ENCODE results near the gene APBA1. TPM values are rescaled to one million over a fixed set of nuclear protein-coding genes. Genes with fewer than 3 reads are reported as not detected.

Gene APBA1
- total RNA-seq, 1 experiment from 2014 or later = 0.53 TPM

- Histone ChIP-seq H3K36me3 (no peaks in the 10 kb centered on the region), H3K27ac (no peak overlapping the region), H3K27me3 (no peaks in the 10 kb centered on the region), H3K9me3 (replicated peaks) (no peaks in the 10 kb centered on the region), H3K4me1 (peaks cover 6% of the 10 kb centered on the region), H3K4me3 (peak overlapping the region; percentile 74)
- DNase-seq = no peak
Observed at GRCh38 chr9:69673311-69673640, 1.1 kb upstream of the APBA1 start.

GRCh38 chr9:69672596-69673310, 582 bp upstream of the APBA1 start:
- Histone ChIP-seq H3K36me3 (no peaks in the 10 kb centered on the region), H3K4me3 (peak overlapping the region; percentile 74), H3K4me1 (peaks cover 6% of the 10 kb centered on the region), H3K27me3 (no peaks in the 10 kb centered on the region), H3K9me3 (replicated peaks) (no peaks in the 10 kb centered on the region), H3K27ac (no peak overlapping the region)
- peak; percentile 90 to 92 for DNase-seq

- no peak overlapping the region for H3K27ac ChIP-seq
- no peaks in the 10 kb centered on the region for H3K36me3 ChIP-seq
- peak overlapping the region; percentile 74 for H3K4me3 ChIP-seq
- H3K9me3 ChIP-seq (replicated peaks) = no peaks in the 10 kb centered on the region
- DNase-seq = peak in 1 of 2 experiments; percentile 5
- peaks cover 6% of the 10 kb centered on the region for H3K4me1 ChIP-seq
- no peaks in the 10 kb centered on the region for H3K27me3 ChIP-seq
Observed at GRCh38 chr9:69671311-69671878, 776 bp downstream of the APBA1 start.

GRCh38 chr9:69667306-69667705, 4.9 kb downstream of the APBA1 start:
- no peak overlapping the region for H3K27ac ChIP-seq
- DNase-seq = no peak
- no peak overlapping the region for H3K4me3 ChIP-seq
- H3K9me3 ChIP-seq (replicated peaks) = 0 out of 2 replicates have a peak, but pooled peaks cover under 1% of the 10 kb centered on the region
- H3K36me3 ChIP-seq = no peaks in the 10 kb centered on the region
- H3K4me1 ChIP-seq = no peaks in the 10 kb centered on the region
- H3K27me3 ChIP-seq = no peaks in the 10 kb centered on the region

GRCh38 chr9:69660304-69660703, 11.9 kb downstream of the APBA1 start:
- no peaks in the 10 kb centered on the region for H3K27me3 ChIP-seq
- H3K9me3 ChIP-seq (replicated peaks) = 0 out of 2 replicates have a peak, but pooled peaks cover 3% of the 10 kb centered on the region
- H3K27ac ChIP-seq = no peak overlapping the region
- H3K4me3 ChIP-seq = no peak overlapping the region
- H3K36me3 ChIP-seq = no peaks in the 10 kb centered on the region
- H3K4me1 ChIP-seq = no peaks in the 10 kb centered on the region
- no peak for DNase-seq

GRCh38 chr9:69658987-69659675, 13.0 kb downstream of the APBA1 start:
- DNase-seq = no peak
- 0 out of 2 replicates have a peak, but pooled peaks cover 3% of the 10 kb centered on the region for H3K9me3 ChIP-seq (replicated peaks)
- H3K4me3 ChIP-seq = no peak overlapping the region
- H3K4me1 ChIP-seq = no peaks in the 10 kb centered on the region
- H3K27ac ChIP-seq = no peak overlapping the region
- no peaks in the 10 kb centered on the region for H3K27me3 ChIP-seq
- no peaks in the 10 kb centered on the region for H3K36me3 ChIP-seq

- no peak for DNase-seq
- H3K4me1 ChIP-seq = no peaks in the 10 kb centered on the region
- no peaks in the 10 kb centered on the region for H3K36me3 ChIP-seq
- H3K9me3 ChIP-seq (replicated peaks) = 0 out of 2 replicates have a peak, but pooled peaks cover 1% of the 10 kb centered on the region
- no peaks in the 10 kb centered on the region for H3K27me3 ChIP-seq
- H3K27ac ChIP-seq = no peak overlapping the region
- no peak overlapping the region for H3K4me3 ChIP-seq
Observed at GRCh38 chr9:69657269-69657668, 14.9 kb downstream of the APBA1 start.

- Histone ChIP-seq H3K36me3 (no peaks in the 10 kb centered on the region), H3K4me1 (no peaks in the 10 kb centered on the region), H3K27me3 (no peaks in the 10 kb centered on the region), H3K27ac (no peak overlapping the region), H3K9me3 (replicated peaks) (no peaks in the 10 kb centered on the region), H3K4me3 (no peak overlapping the region)
- DNase-seq = no peak
Observed at GRCh38 chr9:69655065-69655464, 17.1 kb downstream of the APBA1 start.

- Histone ChIP-seq H3K27ac (no peak overlapping the region), H3K4me3 (no peak overlapping the region), H3K9me3 (replicated peaks) (no peaks in the 10 kb centered on the region), H3K27me3 (no peaks in the 10 kb centered on the region), H3K36me3 (no peaks in the 10 kb centered on the region), H3K4me1 (no peaks in the 10 kb centered on the region)
- DNase-seq = no peak
Observed at GRCh38 chr9:69653261-69653660, 18.9 kb downstream of the APBA1 start.

- Histone ChIP-seq H3K27me3 (no peaks in the 10 kb centered on the region), H3K27ac (no peak overlapping the region), H3K4me1 (no peaks in the 10 kb centered on the region), H3K9me3 (replicated peaks) (no peaks in the 10 kb centered on the region), H3K4me3 (no peak overlapping the region), H3K36me3 (no peaks in the 10 kb centered on the region)
- no peak for DNase-seq
Observed at GRCh38 chr9:69649566-69650250, 22.5 kb downstream of the APBA1 start.

GRCh38 chr9:69647804-69648203, 24.4 kb downstream of the APBA1 start:
- DNase-seq = no peak
- H3K4me3 ChIP-seq = no peak overlapping the region
- H3K27me3 ChIP-seq = no peaks in the 10 kb centered on the region
- no peak overlapping the region for H3K27ac ChIP-seq
- H3K9me3 ChIP-seq (replicated peaks) = no peaks in the 10 kb centered on the region
- no peaks in the 10 kb centered on the region for H3K4me1 ChIP-seq
- no peaks in the 10 kb centered on the region for H3K36me3 ChIP-seq

GRCh38 chr9:69646810-69647209, 25.4 kb downstream of the APBA1 start:
- no peak overlapping the region for H3K4me3 ChIP-seq
- H3K27me3 ChIP-seq = no peaks in the 10 kb centered on the region
- no peaks in the 10 kb centered on the region for H3K36me3 ChIP-seq
- H3K4me1 ChIP-seq = no peaks in the 10 kb centered on the region
- H3K27ac ChIP-seq = no peak overlapping the region
- DNase-seq = no peak
- H3K9me3 ChIP-seq (replicated peaks) = no peaks in the 10 kb centered on the region

- Histone ChIP-seq H3K9me3 (replicated peaks) (no peaks in the 10 kb centered on the region), H3K4me1 (no peaks in the 10 kb centered on the region), H3K27ac (no peak overlapping the region), H3K4me3 (no peak overlapping the region), H3K36me3 (no peaks in the 10 kb centered on the region), H3K27me3 (no peaks in the 10 kb centered on the region)
- DNase-seq = peak in 1 of 2 experiments; percentile 7
Observed at GRCh38 chr9:69645488-69645887, 26.7 kb downstream of the APBA1 start.

- Histone ChIP-seq H3K27me3 (no peaks in the 10 kb centered on the region), H3K36me3 (no peaks in the 10 kb centered on the region), H3K27ac (no peak overlapping the region), H3K4me1 (no peaks in the 10 kb centered on the region), H3K4me3 (no peak overlapping the region), H3K9me3 (replicated peaks) (no peaks in the 10 kb centered on the region)
- DNase-seq = no peak
Observed at GRCh38 chr9:69643098-69643497, 29.1 kb downstream of the APBA1 start.

- Histone ChIP-seq H3K4me3 (no peak overlapping the region), H3K4me1 (no peaks in the 10 kb centered on the region), H3K27ac (no peak overlapping the region), H3K36me3 (no peaks in the 10 kb centered on the region), H3K9me3 (replicated peaks) (no peaks in the 10 kb centered on the region), H3K27me3 (no peaks in the 10 kb centered on the region)
- DNase-seq = no peak
Observed at GRCh38 chr9:69637817-69638200, 34.4 kb downstream of the APBA1 start.
